ENCODE measurements around the gene TRAPPC6A.
"Not testable (repeated sequence)": the region's sequence is repeated elsewhere in the genome, so short reads cannot be mapped to it uniquely, and the experiment has no call there.

Gene TRAPPC6A

GRCh38 chr19:45130236-45130635, 47.8 kb downstream of the TRAPPC6A start:
- no peak for DNase-seq (ENCODE audit: low read depth)

GRCh38 chr19:45128806-45129205, 49.2 kb downstream of the TRAPPC6A start:
- DNase-seq (ENCODE audit: low read depth): no peak

- DNase-seq (ENCODE audit: low read depth): no peak
Observed at GRCh38 chr19:45128146-45128545, 49.9 kb downstream of the TRAPPC6A start.

- DNase-seq (ENCODE audit: low read depth): no peak
Observed at GRCh38 chr19:45126654-45127053, 51.4 kb downstream of the TRAPPC6A start.

GRCh38 chr19:45125975-45126493, 52.0 kb downstream of the TRAPPC6A start:
- DNase-seq (ENCODE audit: low read depth): peak; percentile 61

- DNase-seq (ENCODE audit: low read depth): no peak
Observed at GRCh38 chr19:45125360-45125759, 52.7 kb downstream of the TRAPPC6A start.

GRCh38 chr19:45124021-45124420, 54.0 kb downstream of the TRAPPC6A start:
- DNase-seq (ENCODE audit: low read depth): no peak

- DNase-seq (ENCODE audit: low read depth): no peak
Observed at GRCh38 chr19:45123440-45123850, 54.6 kb downstream of the TRAPPC6A start.

GRCh38 chr19:45122832-45123231, 55.2 kb downstream of the TRAPPC6A start:
- DNase-seq (ENCODE audit: low read depth): no peak

- no peak for DNase-seq (ENCODE audit: low read depth)
Observed at GRCh38 chr19:45121827-45122345, 56.2 kb downstream of the TRAPPC6A start.

- no peak for DNase-seq (ENCODE audit: low read depth)
Observed at GRCh38 chr19:45119582-45119981, 58.5 kb downstream of the TRAPPC6A start.

- not testable (repeated sequence) for DNase-seq (ENCODE audit: low read depth)
Observed at GRCh38 chr19:45118591-45119355, 59.3 kb downstream of the TRAPPC6A start.

GRCh38 chr19:45118106-45118505, 59.9 kb downstream of the TRAPPC6A start:
- DNase-seq (ENCODE audit: low read depth): no peak

- no peak for DNase-seq (ENCODE audit: low read depth)
Observed at GRCh38 chr19:45117671-45118070, 60.4 kb downstream of the TRAPPC6A start.

GRCh38 chr19:45117167-45117594, 60.9 kb downstream of the TRAPPC6A start:
- DNase-seq (ENCODE audit: low read depth): peak; percentile 55

- no peak for DNase-seq (ENCODE audit: low read depth)
Observed at GRCh38 chr19:45115809-45116615, 62.0 kb downstream of the TRAPPC6A start.

GRCh38 chr19:45114116-45114515, 63.9 kb downstream of the TRAPPC6A start:
- DNase-seq (ENCODE audit: low read depth): no peak

GRCh38 chr19:45113628-45114027, 64.4 kb downstream of the TRAPPC6A start:
- DNase-seq (ENCODE audit: low read depth): no peak
